ENCODE measurements around the gene AP4B1. TPM values are rescaled to one million over a fixed set of nuclear protein-coding genes. Genes with fewer than 3 reads are reported as not detected.

AP4B1 gene
- total and polyA plus RNA-seq, 2 of the 13 experiments (the other 11 are each of a cell fraction or from before 2014, with no cell fraction given) = 8.5 to 12.0 TPM

GRCh38 chr1:113913312-113913668 is 8.7 kb upstream of the AP4B1 start:
- FAIRE-seq = no peak
- no peak overlapping the region for H3K27ac ChIP-seq (ENCODE audit: extremely low read length, insufficient read depth, low read length)
- in situ Hi-C loops (cut with HindIII; ENCODE audit: extremely low pct_ligation_motif_present, low pct_unique_long_range_greater_than_20kb) = no loop called here

More at GRCh38 chr1:113913312-113913668, 8.7 kb upstream of the AP4B1 start:
- Histone ChIP-seq H3K79me2 (ENCODE audit: insufficient read depth, low read length) (no peaks in the 10 kb centered on the region), H3K4me2 (ENCODE audit: low read depth, low read length) (no peak overlapping the region), H3K27me3 (ENCODE audit: control insufficient read depth in 1 of 2, insufficient read depth in 2 of 2, low read length in 2 of 2) (no peaks in the 10 kb centered on the region), H3K36me3 (replicated peaks in 1 of 2; ENCODE audit: control insufficient read depth in 1 of 2, insufficient read depth in 2 of 2, low read length in 2 of 2) (peaks cover 7 to 29% of the 10 kb centered on the region in 2 experiments; a peak in 4 of 5 replicates), H4K20me1 (ENCODE audit: insufficient read depth, low read length) (no peaks in the 10 kb centered on the region), H3K4me1 (ENCODE audit: insufficient read depth, low read length) (no peaks in the 10 kb centered on the region), H3K9ac (ENCODE audit: insufficient read depth, low read depth, low read length) (no peak overlapping the region), H3K9me3 (ENCODE audit: low read length) (no peaks in the 10 kb centered on the region), H3K4me3 (replicated peaks in 1 of 3; ENCODE audit: insufficient read depth in 1 of 3, low read depth in 2 of 3, low read length in 3 of 3) (no peak overlapping the region), H2AFZ (ENCODE audit: low read length) (no peak overlapping the region)
- WGBS (ENCODE audit: low lambda C conversion rate) = 84% methylated on average over 3 of the region's 3 CpGs
- intact Hi-C loops (cut with micrococcal nuclease; ENCODE audit: unreplicated experiment) = no loop called here
- TF ChIP-seq NFAT5 (CRISPR knock-in tag; IDR thresholded peaks at IDR 0.05) (no peak), ZNF766 (CRISPR knock-in tag; IDR thresholded peaks at IDR 0.05; ENCODE audit: borderline replicate concordance) (no peak), ZNF75D (CRISPR knock-in tag; IDR thresholded peaks at IDR 0.05; ENCODE audit: borderline replicate concordance) (no peak), GLI4 (CRISPR knock-in tag; IDR thresholded peaks at IDR 0.05; ENCODE audit: borderline replicate concordance) (no peak), TCF12 (IDR thresholded peaks at IDR 0.05) (no peak), TCF12 (CRISPR knock-in tag; IDR thresholded peaks at IDR 0.05) (no peak), ZSCAN22 (CRISPR knock-in tag; IDR thresholded peaks at IDR 0.05) (no peak), ZNF567 (CRISPR knock-in tag; IDR thresholded peaks at IDR 0.05; ENCODE audit: borderline replicate concordance) (no peak), HOXD1 (CRISPR knock-in tag; IDR thresholded peaks at IDR 0.05) (no peak), GRHL1 (CRISPR knock-in tag; conservative IDR thresholded peaks at IDR 0.05) (no peak), ZMAT5 (CRISPR knock-in tag; IDR thresholded peaks at IDR 0.05; ENCODE audit: borderline replicate concordance, low read depth) (no peak)
- no peak for ATAC-seq
- no peak for DNase-seq (ENCODE audit: low spot score)
- CTCF ChIA-PET (ENCODE audit: low intra/inter-chr PET ratio, low total read pairs) = no interaction called here
- POLR2A ChIA-PET = interaction anchor here (2.7 kb wide), 1 partner anchor 15 kb away, joined by 11 read pairs; the partner anchor contains the start of gene HIPK1
- BruUV-seq (replicated peaks) = no TSS peak

Data from HepG2 (cell line).